GM10248 (cell line): ENCODE results near the gene PSMA3.

ENCODE experiments used
- CTCF ChIA-PET: fragments of 300-600 bp; sonication (Branson Sonifier 250); formaldehyde crosslinking; extraction: SDS; loops from one replicate; lab custom pipeline; 2021; ENCODE audit warnings: antibody characterized with exemption; lab: Yijun Ruan, JAX
- POLR2A ChIA-PET: fragments of 350-650 bp; sonication (Branson Sonifier 250); formaldehyde crosslinking; extraction: SDS; loops from one replicate; lab custom pipeline; 2020; ENCODE audit warnings: antibody characterized with exemption; lab: Yijun Ruan, JAX
- DNase-seq: peaks from one replicate; pipeline ENCODE4 v3.0.0; 2012; ENCODE audit errors: extremely low spot score
- CTCF ChIP-seq: IDR thresholded peaks from 2 replicates; pipeline ENCODE4 v1.5.1; 2012; ENCODE audit warnings: mild to moderate bottlenecking, low read depth; ENCODE audit errors: extremely low read depth, missing control alignments, control extremely low read depth

Gene PSMA3

GRCh38 chr14:58213176-58213575 is 31.5 kb upstream of the PSMA3 start:
- ChIA-PET CTCF (interaction anchor here (1.0 to 1.4 kb wide), 2 partner anchors 9 to 17 kb away, joined by 3 to 5 read pairs; no protein-coding TSS in a partner anchor), POLR2A (no interaction called here)
- no peak for TF ChIP-seq CTCF
- no peak for DNase-seq

GRCh38 chr14:58215191-58215914 is 29.3 kb upstream of the PSMA3 start:
- ChIA-PET POLR2A (no interaction called here), CTCF (interaction anchor here (1.3 kb wide), 2 partner anchors 7 to 11 kb away, joined by 3 to 4 read pairs; no protein-coding TSS in a partner anchor)
- no peak for TF ChIP-seq CTCF
- DNase-seq = no peak

- no peak for TF ChIP-seq CTCF
- ChIA-PET POLR2A (no interaction called here), CTCF (interaction anchor here (1.3 kb wide), 2 partner anchors 9 to 12 kb away, joined by 3 to 4 read pairs; no protein-coding TSS in a partner anchor)
- no peak for DNase-seq
Measured at GRCh38 chr14:58216544-58216943, 28.1 kb upstream of the PSMA3 start.

- CTCF ChIA-PET = interaction anchor here (1.2 to 2.3 kb wide), 3 partner anchors 19 to 135 kb away, joined by 3 to 6 read pairs (median 3); no protein-coding TSS in a partner anchor
- TF ChIP-seq CTCF = no peak
- no peak for DNase-seq
- POLR2A ChIA-PET = no interaction called here
Measured at GRCh38 chr14:58227096-58227819, 17.4 kb upstream of the PSMA3 start.

GRCh38 chr14:58238252-58239243 is 6.1 kb upstream of the PSMA3 start:
- CTCF ChIA-PET = interaction anchor here (0.9 kb wide), 1 partner anchor 10 kb away, joined by 3 read pairs; no protein-coding TSS in a partner anchor
- POLR2A ChIA-PET = no interaction called here
- DNase-seq = no peak
- no peak for TF ChIP-seq CTCF
